Mononuclear cell (primary cell): ENCODE results near the gene SPATA31C2. TPM values are rescaled to one million over a fixed set of nuclear protein-coding genes. Genes with fewer than 3 reads are reported as not detected.
"Not testable (repeated sequence)": the region's sequence is repeated elsewhere in the genome, so short reads cannot be mapped to it uniquely, and the experiment has no call there.

Experiments
- H3K27me3 ChIP-seq: 2 replicates; pipeline ENCODE4 v1.6.0; 2011; ENCODE audit warnings: low read length, control low read depth; ENCODE audit not compliant: insufficient read depth
- H3K4me1 ChIP-seq: 2 replicates; pipeline ENCODE4 v1.5.1; 2011; ENCODE audit warnings: mild to moderate bottlenecking, low read length, control low read depth; ENCODE audit not compliant: insufficient read depth
- H3K4me3 ChIP-seq: 2 replicates; pipeline ENCODE4 v1.5.1; 2011; ENCODE audit warnings: mild to moderate bottlenecking, low read length, moderate library complexity
- H3K9me3 ChIP-seq: 2 replicates; pipeline ENCODE4 v1.5.1; 2011; ENCODE audit warnings: low read depth, mild to moderate bottlenecking, control low read depth, low read length
- total RNA-seq: library from RNA; depleted of rRNA; stranded (reverse); fragments of >200 nt; gene quantifications from one replicate; pipeline ENCODE4 v1.2.3, GENCODE V29; 2012

SPATA31C2 gene
- not detected for total RNA-seq

- H3K27me3 ChIP-seq, H3K9me3 ChIP-seq, H3K4me3 ChIP-seq, H3K4me1 ChIP-seq: not testable (repeated sequence)
Measured at GRCh38 chr9:88138375-88138774, at the start of gene SPATA31C2. Gene SPATA31C2, minus strand, starts transcription at chr9:88138475. Its CDS starts 29 bp downstream, at chr9:88138446.

DNA sequence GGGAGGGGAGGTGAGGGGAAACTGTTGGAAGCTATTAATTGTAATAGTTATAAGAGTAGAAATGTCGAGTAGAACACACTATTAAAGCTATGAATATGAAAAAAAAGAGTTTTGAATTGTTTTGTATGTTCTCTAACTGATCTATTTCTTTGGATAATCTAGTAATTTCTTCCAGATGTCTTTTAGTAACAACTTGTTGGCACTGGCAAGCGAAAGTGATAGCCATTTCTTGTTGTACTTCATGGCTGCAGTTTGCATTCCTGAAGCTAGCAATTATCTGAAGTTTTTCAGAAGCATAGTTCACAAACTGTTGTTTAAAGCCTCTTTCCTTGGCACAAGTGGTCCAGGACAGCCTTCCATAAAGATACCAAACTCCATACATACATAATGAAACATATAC, 49.4 kb upstream of the SPATA31C2 start:
- Histone ChIP-seq H3K27me3 (no peaks in the 10 kb centered on the region), H3K9me3 (no peaks in the 10 kb centered on the region), H3K4me3 (no peak overlapping the region), H3K4me1 (no peaks in the 10 kb centered on the region)

DNA sequence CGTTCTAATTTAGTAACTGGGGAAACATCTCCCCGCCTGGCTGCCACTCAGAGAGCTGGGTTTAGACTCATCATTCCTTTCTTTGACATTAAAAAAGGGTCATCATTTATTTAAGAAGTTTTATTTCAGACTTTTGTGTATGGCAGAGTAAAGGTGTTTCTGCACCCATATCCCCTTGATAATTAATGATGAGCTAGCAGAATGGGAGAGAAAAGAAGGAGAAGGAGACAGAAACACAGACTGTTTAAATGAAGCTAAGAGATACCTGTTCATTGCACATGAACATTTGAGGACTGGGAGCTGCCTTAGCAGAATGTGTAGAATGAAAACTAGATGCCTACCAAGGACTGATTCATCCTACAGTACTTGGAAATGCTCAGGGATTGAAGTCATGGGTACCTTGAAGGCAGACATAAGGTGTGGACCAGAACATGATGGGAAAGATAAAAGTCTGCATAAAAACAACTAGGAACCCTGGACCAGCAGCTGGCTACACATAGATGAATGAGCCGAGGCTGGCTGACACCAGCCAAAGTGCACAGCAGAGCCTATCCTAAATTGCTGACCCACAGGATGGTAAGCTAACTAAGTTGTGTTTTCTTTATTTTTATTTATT, 48.3 kb upstream of the SPATA31C2 start:
- H3K9me3 ChIP-seq: no peaks in the 10 kb centered on the region
- H3K4me1 ChIP-seq: no peaks in the 10 kb centered on the region
- no peaks in the 10 kb centered on the region for H3K27me3 ChIP-seq
- H3K4me3 ChIP-seq: no peak overlapping the region

- Histone ChIP-seq H3K4me3 (no peak overlapping the region), H3K27me3 (no peaks in the 10 kb centered on the region), H3K9me3 (no peaks in the 10 kb centered on the region), H3K4me1 (peaks cover 5% of the 10 kb centered on the region)
Measured at GRCh38 chr9:88184976-88185375, 46.7 kb upstream of the SPATA31C2 start.

- no peak overlapping the region for H3K4me3 ChIP-seq
- peaks cover 15% of the 10 kb centered on the region for H3K4me1 ChIP-seq
- H3K9me3 ChIP-seq: no peaks in the 10 kb centered on the region
- H3K27me3 ChIP-seq: no peaks in the 10 kb centered on the region
Measured at GRCh38 chr9:88183798-88184495, 45.7 kb upstream of the SPATA31C2 start.

DNA sequence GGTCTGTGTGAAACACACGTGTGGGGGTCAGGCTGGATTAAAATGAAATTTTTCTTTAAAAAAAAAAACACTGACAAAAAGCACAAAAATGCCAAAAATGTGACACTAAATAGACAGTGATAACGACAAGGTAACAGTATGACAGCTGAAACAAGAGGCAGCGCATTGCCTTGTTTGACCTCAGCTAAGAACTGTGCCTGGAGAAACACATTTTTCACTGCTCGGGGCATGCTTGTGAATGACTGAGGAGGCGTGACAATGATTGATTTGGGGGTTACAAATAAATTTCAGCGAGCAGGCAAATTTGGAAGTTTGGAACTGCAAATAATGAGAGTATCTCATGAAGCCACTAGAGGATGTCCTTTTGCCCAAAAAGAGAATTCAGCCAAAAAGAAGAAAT, 44.2 kb upstream of the SPATA31C2 start:
- no peak overlapping the region for H3K4me3 ChIP-seq

DNA sequence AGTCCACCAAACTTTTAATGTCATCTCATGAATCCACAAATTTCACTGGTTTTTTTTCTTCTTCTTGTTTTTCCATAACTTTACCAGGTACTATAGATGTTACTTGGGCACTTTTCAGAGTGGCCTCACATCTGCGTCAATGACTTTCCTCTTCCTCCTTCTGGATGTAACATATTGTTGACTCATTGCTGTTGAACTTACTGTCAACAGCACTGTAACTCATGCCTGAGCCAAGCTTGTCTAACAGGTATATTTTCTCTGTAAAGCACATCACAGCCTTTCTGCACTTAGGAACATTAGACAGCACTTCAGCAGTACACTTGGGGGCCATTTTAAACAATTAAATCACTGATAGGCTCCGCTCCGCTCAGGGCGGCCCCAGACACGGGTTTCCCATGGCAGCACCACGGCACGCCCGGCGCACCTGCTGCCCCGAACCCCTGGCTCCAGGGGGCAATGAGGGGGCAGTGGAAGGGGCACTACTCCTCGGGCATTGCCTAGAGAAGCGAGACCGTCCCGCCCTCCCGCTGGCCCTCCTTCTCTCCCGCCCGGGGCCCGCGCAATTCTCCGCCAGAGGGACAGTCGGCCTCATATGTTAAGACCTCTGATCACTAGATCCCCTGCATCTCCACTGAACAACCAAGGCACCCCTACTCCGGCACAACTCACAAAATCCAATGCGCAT, 41.9 kb upstream of the SPATA31C2 start:
- Histone ChIP-seq H3K9me3 (no peaks in the 10 kb centered on the region), H3K4me3 (no peak overlapping the region), H3K27me3 (no peaks in the 10 kb centered on the region), H3K4me1 (peaks cover 27% of the 10 kb centered on the region)

More for the DNA sequence above, 44.2 kb upstream of the SPATA31C2 start:
- Histone ChIP-seq H3K27me3 (no peaks in the 10 kb centered on the region), H3K9me3 (no peaks in the 10 kb centered on the region), H3K4me1 (peaks cover 22% of the 10 kb centered on the region)

DNA sequence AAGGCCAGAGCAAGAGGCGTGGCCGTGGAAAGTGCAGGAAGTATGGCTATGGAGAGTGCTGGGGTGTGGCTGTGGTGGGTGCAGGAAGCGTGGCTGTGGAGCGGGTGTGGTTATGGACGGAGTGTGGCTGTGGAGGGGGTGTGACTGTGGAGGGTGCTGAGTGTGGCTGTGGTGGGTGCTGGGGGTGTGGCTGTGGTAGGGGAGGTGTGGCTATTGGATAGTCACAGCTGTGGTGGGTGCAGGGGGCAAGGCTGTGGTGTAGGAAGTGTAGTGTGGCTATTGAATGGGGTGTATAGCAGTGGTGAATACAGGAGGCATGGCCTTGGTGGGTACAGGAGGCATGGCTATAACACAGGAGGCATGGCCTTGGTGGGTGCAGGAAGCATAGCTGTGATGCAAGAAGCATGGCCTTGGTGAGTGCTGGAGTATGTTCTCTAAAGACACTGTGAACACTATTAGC, 40.8 kb upstream of the SPATA31C2 start:
- no peak overlapping the region for H3K4me3 ChIP-seq
- no peaks in the 10 kb centered on the region for H3K27me3 ChIP-seq
- H3K9me3 ChIP-seq: no peaks in the 10 kb centered on the region
- H3K4me1 ChIP-seq: peaks cover 27% of the 10 kb centered on the region

DNA sequence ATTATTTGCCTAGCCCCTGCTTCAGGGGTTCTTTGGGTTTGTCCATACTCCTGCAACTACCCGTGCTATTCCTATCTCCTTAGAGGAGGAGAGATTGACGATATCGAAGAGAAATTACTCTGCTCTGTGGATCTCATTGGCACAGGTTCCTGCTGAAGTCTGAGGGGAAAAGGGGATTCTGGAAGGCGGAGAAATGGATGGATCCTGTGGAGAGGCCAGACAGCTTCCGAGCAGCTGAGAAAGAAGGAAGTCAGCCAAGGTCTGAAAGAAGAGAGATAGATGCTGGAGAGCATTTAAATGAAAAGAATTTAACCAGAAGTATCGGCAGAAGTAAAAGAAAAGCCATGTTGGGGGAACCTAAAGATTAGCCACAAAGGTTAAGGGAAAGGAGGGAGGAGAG, 40.4 kb upstream of the SPATA31C2 start:
- Histone ChIP-seq H3K9me3 (no peaks in the 10 kb centered on the region), H3K27me3 (no peaks in the 10 kb centered on the region), H3K4me3 (no peak overlapping the region), H3K4me1 (peaks cover 27% of the 10 kb centered on the region)

GRCh38 chr9:88177371-88177770, 39.1 kb upstream of the SPATA31C2 start:
- Histone ChIP-seq H3K9me3 (no peaks in the 10 kb centered on the region), H3K27me3 (no peaks in the 10 kb centered on the region), H3K4me1 (peaks cover 27% of the 10 kb centered on the region), H3K4me3 (no peak overlapping the region)

DNA sequence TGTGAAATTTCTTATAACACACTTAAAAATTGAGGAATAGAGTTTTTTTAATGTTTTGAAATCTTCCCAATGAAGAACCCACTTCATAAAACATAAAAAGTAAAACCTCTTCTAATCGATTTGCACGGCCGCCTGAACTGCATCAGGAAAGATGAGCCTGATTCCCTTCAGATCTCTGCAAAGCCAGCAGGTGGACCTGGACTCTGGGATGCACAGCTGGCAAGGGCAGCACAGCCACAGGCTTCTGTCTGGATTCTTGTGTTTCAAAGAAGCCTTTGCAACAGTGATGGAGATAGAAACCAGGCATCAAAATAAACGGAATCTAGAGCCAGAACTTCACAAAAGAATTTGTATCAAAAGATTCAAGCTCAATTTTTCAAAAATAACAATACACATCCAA, 36.0 kb upstream of the SPATA31C2 start:
- no peaks in the 10 kb centered on the region for H3K9me3 ChIP-seq
- no peaks in the 10 kb centered on the region for H3K27me3 ChIP-seq
- H3K4me3 ChIP-seq: no peak overlapping the region

GRCh38 chr9:88173378-88173999, 35.2 kb upstream of the SPATA31C2 start:
- Histone ChIP-seq H3K4me1 (peaks cover 8% of the 10 kb centered on the region), H3K27me3 (no peaks in the 10 kb centered on the region), H3K9me3 (no peaks in the 10 kb centered on the region), H3K4me3 (no peak overlapping the region)

More for the DNA sequence above, 36.0 kb upstream of the SPATA31C2 start:
- H3K4me1 ChIP-seq: peaks cover 15% of the 10 kb centered on the region

GRCh38 chr9:88169700-88170099, 31.4 kb upstream of the SPATA31C2 start:
- Histone ChIP-seq H3K9me3 (no peaks in the 10 kb centered on the region), H3K4me1 (no peaks in the 10 kb centered on the region), H3K27me3 (no peaks in the 10 kb centered on the region)

DNA sequence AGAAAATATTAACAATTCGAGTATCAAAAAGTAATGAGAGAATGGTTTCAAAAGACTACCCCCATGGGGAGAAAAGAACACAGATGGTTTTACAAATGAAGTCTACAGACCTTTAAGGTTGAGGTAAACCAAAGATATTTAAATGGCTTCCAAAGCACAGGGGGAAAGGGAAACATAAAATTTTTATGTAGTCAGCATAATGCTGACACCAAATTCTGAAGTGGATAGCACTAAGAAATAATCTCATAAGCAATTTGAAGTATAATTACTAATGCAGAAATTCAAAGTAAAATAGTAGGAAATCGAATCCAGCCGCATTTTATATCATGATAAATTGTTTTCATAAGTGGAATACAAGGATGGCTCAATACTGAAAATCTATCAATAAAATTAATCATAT, 30.3 kb upstream of the SPATA31C2 start:
- no peak overlapping the region for H3K4me3 ChIP-seq
- no peaks in the 10 kb centered on the region for H3K9me3 ChIP-seq
- no peaks in the 10 kb centered on the region for H3K27me3 ChIP-seq
- no peaks in the 10 kb centered on the region for H3K4me1 ChIP-seq

More at GRCh38 chr9:88169700-88170099, 31.4 kb upstream of the SPATA31C2 start:
- no peak overlapping the region for H3K4me3 ChIP-seq

- Histone ChIP-seq H3K4me1 (no peaks in the 10 kb centered on the region), H3K27me3 (no peaks in the 10 kb centered on the region), H3K4me3 (no peak overlapping the region), H3K9me3 (no peaks in the 10 kb centered on the region)
Measured at GRCh38 chr9:88166660-88167059, 28.4 kb upstream of the SPATA31C2 start.
